Globus pallidus (tissue), 1 donor: ENCODE results near the gene PCK1.

ENCODE experiments used
- DNase-seq: peaks from one replicate; pipeline ENCODE4 v3.0.0-alpha.2; 2015; ENCODE audit warnings: low spot score

PCK1 gene

GRCh38 chr20:57576617-57577550 is 16.0 kb downstream of the PCK1 start:
- no peak for DNase-seq

- DNase-seq = no peak
These were observed 17.0 kb downstream of the PCK1 start for GRCh38 chr20:57577679-57578475.

GRCh38 chr20:57578476-57579165 is 17.7 kb downstream of the PCK1 start:
- DNase-seq = no peak

- no peak for DNase-seq
These were observed 18.5 kb downstream of the PCK1 start for GRCh38 chr20:57579331-57579897.

GRCh38 chr20:57579898-57580447 is 19.1 kb downstream of the PCK1 start:
- no peak for DNase-seq

- no peak for DNase-seq
These were observed 19.7 kb downstream of the PCK1 start for GRCh38 chr20:57580478-57581201.

- no peak for DNase-seq
These were observed 20.5 kb downstream of the PCK1 start for GRCh38 chr20:57581202-57582028.

GRCh38 chr20:57582029-57582378 is 21.1 kb downstream of the PCK1 start:
- DNase-seq = no peak

- DNase-seq = peak; percentile 21
These were observed 21.8 kb downstream of the PCK1 start for GRCh38 chr20:57582432-57583288.

GRCh38 chr20:57583289-57584257 is 22.7 kb downstream of the PCK1 start:
- no peak for DNase-seq

GRCh38 chr20:57584768-57585461 is 24.0 kb downstream of the PCK1 start:
- no peak for DNase-seq

- DNase-seq = no peak
These were observed 24.7 kb downstream of the PCK1 start for GRCh38 chr20:57585466-57586213.

- DNase-seq = no peak
These were observed 25.5 kb downstream of the PCK1 start for GRCh38 chr20:57586370-57586793.

- DNase-seq = no peak
These were observed 26.0 kb downstream of the PCK1 start for GRCh38 chr20:57586943-57587277.

GRCh38 chr20:57587278-57587988 is 26.5 kb downstream of the PCK1 start:
- no peak for DNase-seq

GRCh38 chr20:57587989-57588377 is 27.1 kb downstream of the PCK1 start:
- no peak for DNase-seq
